ENCODE measurements around the gene GNRH2. TPM values are rescaled to one million over a fixed set of nuclear protein-coding genes. Genes with fewer than 3 reads are reported as not detected.
"Not testable (repeated sequence)": the region's sequence is repeated elsewhere in the genome, so short reads cannot be mapped to it uniquely, and the experiment has no call there.

Gene GNRH2
- total RNA-seq, 1 donor from 2014 or later = 0.75 TPM

GRCh38 chr20:3010985-3011723, 32.3 kb upstream of the GNRH2 start:
- Mint-ChIP-seq H3K4me3 (no peak overlapping the region), H3K4me1 (no peaks in the 10 kb centered on the region), H3K9me3 (no peaks in the 10 kb centered on the region), H3K36me3 (ENCODE audit: low read depth) (peaks cover 56% of the 10 kb centered on the region), H3K27me3 (no peaks in the 10 kb centered on the region), H3K27ac (no peak overlapping the region)
- DNase-seq (no peak), ATAC-seq (ENCODE audit: low read depth) (no peak)
- CTCF ChIA-PET = no interaction called here
- no peak for TF ChIP-seq CTCF (IDR thresholded peaks at IDR 0.05)
- intact Hi-C loops (cut with micrococcal nuclease) = no loop called here
- POLR2A ChIA-PET = no interaction called here

GRCh38 chr20:3011752-3012151, 31.7 kb upstream of the GNRH2 start:
- H3K4me3 Mint-ChIP-seq = no peak overlapping the region
- H3K27me3 Mint-ChIP-seq = no peaks in the 10 kb centered on the region
- TF ChIP-seq CTCF (IDR thresholded peaks at IDR 0.05) = no peak
- intact Hi-C loops (cut with micrococcal nuclease) = no loop called here
- ChIA-PET CTCF (no interaction called here), POLR2A (no interaction called here)
- H3K27ac Mint-ChIP-seq = no peak overlapping the region
- peaks cover 58% of the 10 kb centered on the region for H3K36me3 Mint-ChIP-seq (ENCODE audit: low read depth)
- DNase-seq (no peak), ATAC-seq (ENCODE audit: low read depth) (no peak)
- H3K4me1 Mint-ChIP-seq = no peaks in the 10 kb centered on the region
- no peaks in the 10 kb centered on the region for H3K9me3 Mint-ChIP-seq

GRCh38 chr20:3013771-3014170, 29.7 kb upstream of the GNRH2 start:
- H3K9me3 Mint-ChIP-seq = no peaks in the 10 kb centered on the region
- CTCF ChIA-PET = no interaction called here
- no peak for TF ChIP-seq CTCF (IDR thresholded peaks at IDR 0.05)
- DNase-seq (no peak), ATAC-seq (ENCODE audit: low read depth) (no peak)
- POLR2A ChIA-PET = no interaction called here
- H3K36me3 Mint-ChIP-seq (ENCODE audit: low read depth) = peaks cover 57% of the 10 kb centered on the region
- H3K27ac Mint-ChIP-seq = no peak overlapping the region
- intact Hi-C loops (cut with micrococcal nuclease) = no loop called here
- no peaks in the 10 kb centered on the region for H3K27me3 Mint-ChIP-seq
- no peak overlapping the region for H3K4me3 Mint-ChIP-seq
- H3K4me1 Mint-ChIP-seq = no peaks in the 10 kb centered on the region

GRCh38 chr20:3014179-3014578, 29.2 kb upstream of the GNRH2 start:
- no peak overlapping the region for H3K27ac Mint-ChIP-seq
- CTCF ChIA-PET = no interaction called here
- ATAC-seq (ENCODE audit: low read depth) = no peak

GRCh38 chr20:3014662-3015061, 28.8 kb upstream of the GNRH2 start:
- DNase-seq (no peak), ATAC-seq (ENCODE audit: low read depth) (no peak)
- H3K36me3 Mint-ChIP-seq (ENCODE audit: low read depth) = peaks cover 48% of the 10 kb centered on the region
- intact Hi-C loops (cut with micrococcal nuclease) = no loop called here
- no peaks in the 10 kb centered on the region for H3K4me1 Mint-ChIP-seq
- no peak for TF ChIP-seq CTCF (IDR thresholded peaks at IDR 0.05)
- CTCF ChIA-PET = no interaction called here
- H3K27ac Mint-ChIP-seq = no peak overlapping the region
- no peak overlapping the region for H3K4me3 Mint-ChIP-seq
- POLR2A ChIA-PET = no interaction called here
- no peaks in the 10 kb centered on the region for H3K9me3 Mint-ChIP-seq
- no peaks in the 10 kb centered on the region for H3K27me3 Mint-ChIP-seq

More at GRCh38 chr20:3014179-3014578, 29.2 kb upstream of the GNRH2 start:
- H3K4me1 Mint-ChIP-seq = no peaks in the 10 kb centered on the region
- POLR2A ChIA-PET = no interaction called here
- no peak for TF ChIP-seq CTCF (IDR thresholded peaks at IDR 0.05)
- no peak for DNase-seq
- no peaks in the 10 kb centered on the region for H3K27me3 Mint-ChIP-seq
- H3K4me3 Mint-ChIP-seq = no peak overlapping the region
- H3K36me3 Mint-ChIP-seq (ENCODE audit: low read depth) = peaks cover 53% of the 10 kb centered on the region
- no peaks in the 10 kb centered on the region for H3K9me3 Mint-ChIP-seq
- intact Hi-C loops (cut with micrococcal nuclease) = no loop called here

- H3K9me3 Mint-ChIP-seq; H3K27ac Mint-ChIP-seq; H3K4me3 Mint-ChIP-seq; intact Hi-C loops (cut with micrococcal nuclease); ATAC-seq (ENCODE audit: low read depth); DNase-seq; H3K27me3 Mint-ChIP-seq; H3K4me1 Mint-ChIP-seq; CTCF ChIA-PET: not testable (repeated sequence)
- peaks cover 45% of the 10 kb centered on the region for H3K36me3 Mint-ChIP-seq (ENCODE audit: low read depth)
- POLR2A ChIA-PET = interaction anchor here (1.5 kb wide), 1 partner anchor 30 kb away, joined by 3 read pairs; the partner anchor contains the start of gene MRPS26
Observed at GRCh38 chr20:3015302-3015701, 28.1 kb upstream of the GNRH2 start.

Measured in activated B cell treated with CpG ODN at 0.5 μM for 24 hours (primary cell).